ENCODE results near the gene ZNF296. TPM values are rescaled to one million over a fixed set of nuclear protein-coding genes. Genes with fewer than 3 reads are reported as not detected.

Gene ZNF296
- total and polyA plus RNA-seq, 2 experiments from 2014 or later, result 13.4 to 16.5 TPM

- Histone ChIP-seq H2AFZ (no peak overlapping the region), H3K36me3 (ENCODE audit: insufficient read depth) (peaks cover 21% of the 10 kb centered on the region), H3K4me2 (no peak overlapping the region), H4K20me1 (replicated peaks; ENCODE audit: insufficient read depth) (peaks cover 12% of the 10 kb centered on the region; the same call in 1 of the 2 replicates), H3K4me3 (no peak overlapping the region), H3K27me3 (ENCODE audit: insufficient read depth) (no peaks in the 10 kb centered on the region), H3K79me2 (replicated peaks; ENCODE audit: insufficient read depth) (peaks cover 8% of the 10 kb centered on the region; the same call in 1 of the 2 replicates), H3F3A (replicated peaks; ENCODE audit: low read depth) (peaks cover 3% of the 10 kb centered on the region; the same call in 1 of the 2 replicates), H3K27ac (ENCODE audit: low read depth) (no peak overlapping the region), H3K9me2 (ENCODE audit: insufficient read depth) (no peaks in the 10 kb centered on the region), H3K4me1 (ENCODE audit: insufficient read depth) (no peaks in the 10 kb centered on the region)
- no peak for DNase-seq (ENCODE audit: low spot score)
- no peak for TF ChIP-seq ETS1 (IDR thresholded peaks at IDR 0.05)
- no peak for TF ChIP-seq CTCF (conservative IDR thresholded peaks at IDR 0.05; ENCODE audit: low read depth in 2 of 2)
- TF ChIP-seq EZH2 (IDR thresholded peaks at IDR 0.05; ENCODE audit: low read depth, unreplicated experiment), result no peak
- TF ChIP-seq STAT1 (IDR thresholded peaks at IDR 0.05; ENCODE audit: unreplicated experiment), result no peak
- TF ChIP-seq EZH2phosphoT487 (IDR thresholded peaks at IDR 0.05; ENCODE audit: unreplicated experiment), result no peak
- TF ChIP-seq POLR2AphosphoS5 (IDR thresholded peaks at IDR 0.05; ENCODE audit: low read depth), result no peak
- TF ChIP-seq ZNF114 (CRISPR knock-in tag; IDR thresholded peaks at IDR 0.05), result no peak
- no peak for TF ChIP-seq REST (IDR thresholded peaks at IDR 0.05; ENCODE audit: unreplicated experiment)
- TF ChIP-seq CREB1 (CRISPR knock-in tag; IDR thresholded peaks at IDR 0.05; ENCODE audit: low read depth), result no peak
- TF ChIP-seq ZNF462 (CRISPR knock-in tag; IDR thresholded peaks at IDR 0.05), result no peak
- TF ChIP-seq ZNF331 (CRISPR knock-in tag; IDR thresholded peaks at IDR 0.05; ENCODE audit: low read depth), result no peak
- TF ChIP-seq NANOG (IDR thresholded peaks at IDR 0.05; ENCODE audit: borderline replicate concordance), result no peak
- TF ChIP-seq JUNB (IDR thresholded peaks at IDR 0.05; ENCODE audit: unreplicated experiment), result no peak
- Mint-ChIP-seq H3K4me1 (peaks cover 6% of the 10 kb centered on the region), H3K9me3 (no peaks in the 10 kb centered on the region), H3K4me3 (no peak overlapping the region), H3K27me3 (ENCODE audit: insufficient read depth, low read depth, poor library complexity) (peaks cover 15% of the 10 kb centered on the region), H3K36me3 (ENCODE audit: low read depth) (peaks cover 70% of the 10 kb centered on the region), H3K27ac (no peak overlapping the region)
- no peak for ATAC-seq
Observed at GRCh38 chr19:45063851-45064801, 12.2 kb downstream of the ZNF296 start.

All from GM23338 (cell line).